Measurements from ENCODE around the gene RAB11FIP4.

DNA sequence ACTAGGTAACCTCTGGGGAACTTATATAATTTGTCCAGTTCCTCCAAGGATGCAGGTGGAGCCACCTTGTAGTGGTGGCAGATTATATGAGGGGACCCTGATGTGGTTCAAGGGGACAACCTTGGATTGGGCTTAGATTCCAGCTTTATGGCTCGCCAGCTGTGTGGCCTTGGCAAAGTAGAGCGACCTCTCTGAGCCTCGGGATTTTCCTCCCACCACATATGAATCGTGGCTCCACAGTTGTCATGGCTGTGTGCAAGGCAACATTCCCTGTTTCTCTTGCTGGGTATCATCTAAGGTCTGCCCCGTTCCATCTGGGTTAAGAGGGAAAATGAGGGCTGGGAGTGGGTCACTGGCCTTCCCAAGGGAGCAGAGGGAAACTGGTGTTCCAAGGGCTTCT is 104.6 kb downstream of the RAB11FIP4 start:
- TF ChIP-seq, protein P1, sequence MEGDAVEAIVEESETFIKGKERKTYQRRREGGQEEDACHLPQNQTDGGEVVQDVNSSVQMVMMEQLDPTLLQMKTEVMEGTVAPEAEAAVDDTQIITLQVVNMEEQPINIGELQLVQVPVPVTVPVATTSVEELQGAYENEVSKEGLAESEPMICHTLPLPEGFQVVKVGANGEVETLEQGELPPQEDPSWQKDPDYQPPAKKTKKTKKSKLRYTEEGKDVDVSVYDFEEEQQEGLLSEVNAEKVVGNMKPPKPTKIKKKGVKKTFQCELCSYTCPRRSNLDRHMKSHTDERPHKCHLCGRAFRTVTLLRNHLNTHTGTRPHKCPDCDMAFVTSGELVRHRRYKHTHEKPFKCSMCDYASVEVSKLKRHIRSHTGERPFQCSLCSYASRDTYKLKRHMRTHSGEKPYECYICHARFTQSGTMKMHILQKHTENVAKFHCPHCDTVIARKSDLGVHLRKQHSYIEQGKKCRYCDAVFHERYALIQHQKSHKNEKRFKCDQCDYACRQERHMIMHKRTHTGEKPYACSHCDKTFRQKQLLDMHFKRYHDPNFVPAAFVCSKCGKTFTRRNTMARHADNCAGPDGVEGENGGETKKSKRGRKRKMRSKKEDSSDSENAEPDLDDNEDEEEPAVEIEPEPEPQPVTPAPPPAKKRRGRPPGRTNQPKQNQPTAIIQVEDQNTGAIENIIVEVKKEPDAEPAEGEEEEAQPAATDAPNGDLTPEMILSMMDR (IDR thresholded peaks at IDR 0.05): no peak
- TF ChIP-seq POLR2A (IDR thresholded peaks at IDR 0.05) (no peak), EP300 (IDR thresholded peaks at IDR 0.05) (no peak)
